ENCODE results near the gene AIP. TPM values are rescaled to one million over a fixed set of nuclear protein-coding genes. Genes with fewer than 3 reads are reported as not detected.

AIP gene
- polyA plus RNA-seq, 1 donor from 2014 or later: 158 TPM

GRCh38 chr11:67440229-67441097 lies 42.4 kb upstream of the AIP start:
- Mint-ChIP-seq H3K4me1 (peaks cover 40 to 49% (median 41%) of the 10 kb centered on the region in 3 donors), H3K36me3 (peaks cover 5% of the 10 kb centered on the region), H3K9me3 (no peaks in the 10 kb centered on the region), H3K27me3 (no peaks in the 10 kb centered on the region), H3K4me3 (peak overlapping the region; percentile 44 to 98 (median 92)), H3K27ac (peak overlapping the region; percentile 89 to 98 (median 91))

GRCh38 chr11:67441098-67441563 lies 41.7 kb upstream of the AIP start:
- peaks cover 5% of the 10 kb centered on the region for H3K36me3 Mint-ChIP-seq
- H3K27me3 Mint-ChIP-seq: no peaks in the 10 kb centered on the region

GRCh38 chr11:67441731-67442351 lies 41.0 kb upstream of the AIP start:
- H3K9me3 Mint-ChIP-seq: no peaks in the 10 kb centered on the region
- peak overlapping the region; percentile 21 to 84 (median 70) for H3K4me3 Mint-ChIP-seq
- peaks cover 3% of the 10 kb centered on the region for H3K36me3 Mint-ChIP-seq
- H3K27ac Mint-ChIP-seq: peak overlapping the region; percentile 91 to 98 (median 93)
- peaks cover 49 to 63% (median 51%) of the 10 kb centered on the region in 3 donors for H3K4me1 Mint-ChIP-seq
- no peaks in the 10 kb centered on the region for H3K27me3 Mint-ChIP-seq

More at GRCh38 chr11:67441098-67441563, 41.7 kb upstream of the AIP start:
- Mint-ChIP-seq H3K9me3 (no peaks in the 10 kb centered on the region), H3K4me3 (peak overlapping the region in 3 of 4 donors; percentile 72 to 98 (median 85)), H3K27ac (peak overlapping the region; percentile 89 to 98 (median 91)), H3K4me1 (peaks cover 46 to 56% (median 47%) of the 10 kb centered on the region in 3 donors)

GRCh38 chr11:67442504-67443404 lies 40.1 kb upstream of the AIP start:
- H3K4me1 Mint-ChIP-seq: peaks cover 52 to 61% (median 57%) of the 10 kb centered on the region in 3 donors
- peaks cover 1% of the 10 kb centered on the region for H3K27me3 Mint-ChIP-seq
- peak overlapping the region; percentile 91 to 98 (median 93) for H3K27ac Mint-ChIP-seq
- no peaks in the 10 kb centered on the region for H3K9me3 Mint-ChIP-seq
- peak overlapping the region; percentile 65 to 84 (median 74) for H3K4me3 Mint-ChIP-seq
- peaks cover 2% of the 10 kb centered on the region for H3K36me3 Mint-ChIP-seq

- H3K36me3 Mint-ChIP-seq: no peaks in the 10 kb centered on the region
- H3K27ac Mint-ChIP-seq: peak overlapping the region; percentile 98 to 100 (median 99)
- peaks cover 49 to 58% (median 57%) of the 10 kb centered on the region in 3 donors for H3K4me1 Mint-ChIP-seq
- H3K9me3 Mint-ChIP-seq: no peaks in the 10 kb centered on the region
- H3K27me3 Mint-ChIP-seq: peaks cover 3% of the 10 kb centered on the region
- H3K4me3 Mint-ChIP-seq: peak overlapping the region; percentile 54 to 99 (median 86)
These were observed 37.3 kb upstream of the AIP start for GRCh38 chr11:67445515-67445914.

GRCh38 chr11:67448220-67448609 lies 34.6 kb upstream of the AIP start:
- H3K36me3 Mint-ChIP-seq: no peaks in the 10 kb centered on the region
- H3K4me3 Mint-ChIP-seq: peak overlapping the region in 3 of 4 donors; percentile 9 to 99 (median 82)
- H3K9me3 Mint-ChIP-seq: no peaks in the 10 kb centered on the region
- peaks cover 35 to 43% (median 39%) of the 10 kb centered on the region in 3 donors for H3K4me1 Mint-ChIP-seq
- H3K27me3 Mint-ChIP-seq: peaks cover 3% of the 10 kb centered on the region
- peak overlapping the region; percentile 67 to 100 (median 80) for H3K27ac Mint-ChIP-seq

- Mint-ChIP-seq H3K36me3 (no peaks in the 10 kb centered on the region), H3K27me3 (peaks cover 3% of the 10 kb centered on the region), H3K9me3 (no peaks in the 10 kb centered on the region), H3K27ac (peak overlapping the region; percentile 67 to 94 (median 68)), H3K4me3 (peak overlapping the region in 3 of 4 donors; percentile 33 to 74 (median 51)), H3K4me1 (peaks cover 26 to 43% (median 39%) of the 10 kb centered on the region in 3 donors)
These were observed 33.5 kb upstream of the AIP start for GRCh38 chr11:67449116-67449844.

GRCh38 chr11:67450796-67451657 lies 31.8 kb upstream of the AIP start:
- H3K4me3 Mint-ChIP-seq: peak overlapping the region in 1 of 4 donors; percentile 14
- H3K4me1 Mint-ChIP-seq: peaks cover 15 to 31% (median 25%) of the 10 kb centered on the region in 3 donors
- H3K27ac Mint-ChIP-seq: peak overlapping the region in 1 of 3 donors; percentile 35
- no peaks in the 10 kb centered on the region for H3K36me3 Mint-ChIP-seq
- no peaks in the 10 kb centered on the region for H3K9me3 Mint-ChIP-seq
- peaks cover 3% of the 10 kb centered on the region for H3K27me3 Mint-ChIP-seq

- Mint-ChIP-seq H3K27ac (peak overlapping the region in 1 of 3 donors; percentile 35), H3K4me1 (peaks cover 11 to 28% (median 19%) of the 10 kb centered on the region in 3 donors), H3K9me3 (no peaks in the 10 kb centered on the region), H3K4me3 (peak overlapping the region in 1 of 4 donors; percentile 14), H3K27me3 (peaks cover 3% of the 10 kb centered on the region), H3K36me3 (no peaks in the 10 kb centered on the region)
These were observed 31.2 kb upstream of the AIP start for GRCh38 chr11:67451658-67451976.

GRCh38 chr11:67452141-67452952 lies 30.5 kb upstream of the AIP start, which contains the start of gene GPR152:
TSS of gene GPR152 (minus strand) at chr11:67452729. CDS start at chr11:67452724, 5 bp downstream.
- H3K27ac Mint-ChIP-seq: peak within 1 kb of the TSS in 1 of 3 donors; percentile 39

GRCh38 chr11:67453816-67454732 lies 28.8 kb upstream of the AIP start:
- H3K4me1 Mint-ChIP-seq: peaks cover 13 to 25% (median 16%) of the 10 kb centered on the region in 3 donors
- H3K27ac Mint-ChIP-seq: no peak overlapping the region

More at GRCh38 chr11:67452141-67452952, 30.5 kb upstream of the AIP start, which contains the start of gene GPR152:
- no peaks in the 10 kb centered on the region for H3K9me3 Mint-ChIP-seq
- no peaks in the 10 kb centered on the region for H3K36me3 Mint-ChIP-seq
- peaks cover 3% of the 10 kb centered on the region for H3K27me3 Mint-ChIP-seq
- peaks cover 12 to 28% (median 14%) of the 10 kb centered on the region in 3 donors for H3K4me1 Mint-ChIP-seq
- H3K4me3 Mint-ChIP-seq: peak within 1 kb of the TSS in 1 of 4 donors; percentile 14

More at GRCh38 chr11:67453816-67454732, 28.8 kb upstream of the AIP start:
- H3K4me3 Mint-ChIP-seq: no peak overlapping the region
- H3K9me3 Mint-ChIP-seq: no peaks in the 10 kb centered on the region
- H3K27me3 Mint-ChIP-seq: peaks cover 2% of the 10 kb centered on the region
- peaks cover 2% of the 10 kb centered on the region for H3K36me3 Mint-ChIP-seq
